KMS-11 (cell line): ENCODE results near the gene MX2.

Experiments used
- H2AFZ ChIP-seq: fragments of 200-600 bp; sonication (generic); 2 replicates; pipeline ENCODE4 v1.6.1; 2016; ENCODE audit warnings: antibody characterized with exemption, mixed run types, low read depth
- H3K27ac ChIP-seq: fragments of 200-600 bp; sonication (generic); 2 replicates; pipeline ENCODE4 v1.6.1; 2016; ENCODE audit warnings: mild to moderate bottlenecking, mixed run types
- H3K27me3 ChIP-seq: fragments of 200-600 bp; sonication (generic); 2 replicates; pipeline ENCODE4 v1.6.1; 2017; ENCODE audit warnings: mild to moderate bottlenecking, low read depth, mixed run types, moderate library complexity; ENCODE audit not compliant: insufficient read depth
- H3K36me3 ChIP-seq: fragments of 200-600 bp; sonication (generic); 2 replicates; pipeline ENCODE4 v1.6.1; 2017; ENCODE audit warnings: mild to moderate bottlenecking, mixed run types; ENCODE audit not compliant: insufficient read depth
- H3K4me1 ChIP-seq: fragments of 200-600 bp; sonication (generic); 2 replicates; pipeline ENCODE4 v1.6.1; 2016; ENCODE audit warnings: mild to moderate bottlenecking, low read depth, mixed run types; ENCODE audit not compliant: poor library complexity, severe bottlenecking
- H3K4me2 ChIP-seq: fragments of 200-600 bp; sonication (generic); 2 replicates; pipeline ENCODE4 v1.7.0; 2016; ENCODE audit warnings: mild to moderate bottlenecking, mixed run types
- H3K4me3 ChIP-seq: fragments of 200-600 bp; sonication (generic); IDR thresholded peaks from 2 replicates; pipeline ENCODE4 v1.6.1; 2017; ENCODE audit warnings: low read depth, low read length, mixed read lengths; ENCODE audit not compliant: insufficient read depth
- H3K79me2 ChIP-seq: fragments of 200-600 bp; sonication (generic); 2 replicates; pipeline ENCODE4 v1.6.1; 2016; ENCODE audit warnings: low read depth, mixed run types; ENCODE audit not compliant: insufficient read depth
- H3K9ac ChIP-seq: fragments of 200-600 bp; sonication (generic); 2 replicates; pipeline ENCODE4 v1.6.1; 2016; ENCODE audit warnings: mild to moderate bottlenecking, mixed run types
- H4K20me1 ChIP-seq: fragments of 200-600 bp; sonication (generic); 2 replicates; pipeline ENCODE4 v1.6.1; 2016; ENCODE audit warnings: mild to moderate bottlenecking, mixed run types; ENCODE audit not compliant: insufficient read depth
- TF ChIP-seq, protein P1 (sequence below): fragments of 200-600 bp; sonication (generic); conservative IDR thresholded peaks from 2 replicates; pipeline ENCODE4 v1.6.1; 2017; ENCODE audit warnings: low read depth, mild to moderate bottlenecking, antibody characterized with exemption, low read length, moderate library complexity, mixed read lengths

MX2 gene

DNA sequence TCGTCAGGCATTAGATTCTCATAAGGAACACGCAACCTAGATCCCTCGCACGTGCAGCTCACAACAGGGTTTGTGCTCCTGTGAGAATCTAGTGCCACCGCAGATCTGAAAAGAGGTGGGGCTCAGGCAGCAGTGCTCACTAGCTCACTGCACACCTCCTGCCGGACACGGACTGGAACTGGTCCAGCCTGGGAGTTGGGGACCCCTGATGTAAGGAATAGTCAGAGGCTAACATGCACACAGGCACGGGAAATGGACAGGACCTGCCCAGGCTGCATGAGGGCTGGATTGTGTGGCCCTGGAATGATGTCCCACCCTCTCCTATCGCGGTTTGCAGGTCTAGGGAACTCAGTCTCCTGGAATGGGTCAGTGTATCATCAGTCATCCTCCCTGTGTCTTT lies 41.0 kb downstream of the MX2 start:
- no peak overlapping the region for H3K9ac ChIP-seq
- H3K27ac ChIP-seq = no peak overlapping the region
- H4K20me1 ChIP-seq = no peaks in the 10 kb centered on the region
- H3K27me3 ChIP-seq = no peaks in the 10 kb centered on the region
- H3K4me3 ChIP-seq = no peak overlapping the region
- no peaks in the 10 kb centered on the region for H3K4me1 ChIP-seq
- TF ChIP-seq, protein P1, sequence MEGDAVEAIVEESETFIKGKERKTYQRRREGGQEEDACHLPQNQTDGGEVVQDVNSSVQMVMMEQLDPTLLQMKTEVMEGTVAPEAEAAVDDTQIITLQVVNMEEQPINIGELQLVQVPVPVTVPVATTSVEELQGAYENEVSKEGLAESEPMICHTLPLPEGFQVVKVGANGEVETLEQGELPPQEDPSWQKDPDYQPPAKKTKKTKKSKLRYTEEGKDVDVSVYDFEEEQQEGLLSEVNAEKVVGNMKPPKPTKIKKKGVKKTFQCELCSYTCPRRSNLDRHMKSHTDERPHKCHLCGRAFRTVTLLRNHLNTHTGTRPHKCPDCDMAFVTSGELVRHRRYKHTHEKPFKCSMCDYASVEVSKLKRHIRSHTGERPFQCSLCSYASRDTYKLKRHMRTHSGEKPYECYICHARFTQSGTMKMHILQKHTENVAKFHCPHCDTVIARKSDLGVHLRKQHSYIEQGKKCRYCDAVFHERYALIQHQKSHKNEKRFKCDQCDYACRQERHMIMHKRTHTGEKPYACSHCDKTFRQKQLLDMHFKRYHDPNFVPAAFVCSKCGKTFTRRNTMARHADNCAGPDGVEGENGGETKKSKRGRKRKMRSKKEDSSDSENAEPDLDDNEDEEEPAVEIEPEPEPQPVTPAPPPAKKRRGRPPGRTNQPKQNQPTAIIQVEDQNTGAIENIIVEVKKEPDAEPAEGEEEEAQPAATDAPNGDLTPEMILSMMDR = no peak
- no peak overlapping the region for H3K4me2 ChIP-seq
- H3K36me3 ChIP-seq = no peaks in the 10 kb centered on the region
- H2AFZ ChIP-seq = no peak overlapping the region
- H3K79me2 ChIP-seq = no peaks in the 10 kb centered on the region

DNA sequence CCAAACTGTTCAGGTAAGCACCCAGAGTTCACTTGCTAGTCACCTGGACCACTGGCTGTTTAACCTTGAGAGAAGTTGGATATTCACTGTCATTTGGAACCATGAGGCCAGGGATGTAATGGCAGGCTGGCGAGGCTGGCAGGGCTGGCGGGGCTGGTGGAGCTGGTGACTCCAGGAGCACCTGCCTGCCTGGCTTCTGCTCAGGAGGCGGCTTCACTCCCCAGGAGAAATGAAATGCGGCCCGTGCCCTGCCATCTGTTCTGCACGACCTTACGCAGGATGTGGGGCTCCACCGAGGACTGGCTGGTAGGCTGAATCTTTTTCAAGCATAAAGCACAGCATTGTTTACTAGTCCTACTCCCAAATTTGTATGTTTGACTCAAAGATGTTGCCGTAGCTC lies 41.5 kb downstream of the MX2 start:
- Histone ChIP-seq H3K27ac (no peak overlapping the region), H3K79me2 (no peaks in the 10 kb centered on the region), H3K4me1 (no peaks in the 10 kb centered on the region), H3K4me2 (no peak overlapping the region), H3K9ac (no peak overlapping the region), H3K36me3 (no peaks in the 10 kb centered on the region), H4K20me1 (no peaks in the 10 kb centered on the region), H2AFZ (no peak overlapping the region), H3K27me3 (no peaks in the 10 kb centered on the region), H3K4me3 (no peak overlapping the region)
- TF ChIP-seq, protein P1 = no peak

DNA sequence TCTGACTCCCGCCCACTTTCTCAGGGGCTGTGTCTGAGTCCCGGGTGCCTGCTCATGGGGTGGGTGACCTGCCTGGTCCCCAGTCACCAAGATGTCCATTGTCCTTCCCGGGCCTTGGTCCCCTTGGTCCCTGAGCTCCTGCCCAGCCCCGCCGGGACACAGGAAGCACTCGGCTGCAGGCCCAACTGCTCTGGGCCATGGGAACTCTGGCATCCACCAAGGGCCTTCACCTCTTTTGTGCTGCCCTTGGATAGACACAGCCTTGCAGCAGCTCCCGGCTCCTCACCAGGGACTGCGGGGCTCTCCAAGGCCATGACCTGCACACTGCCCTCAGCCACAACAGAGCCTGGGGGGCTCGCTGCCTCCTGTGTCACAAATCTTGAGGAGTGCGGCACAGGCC lies 42.1 kb downstream of the MX2 start:
- no peak overlapping the region for H3K4me3 ChIP-seq
- TF ChIP-seq, protein P1 = no peak
- H4K20me1 ChIP-seq = no peaks in the 10 kb centered on the region
- no peak overlapping the region for H3K4me2 ChIP-seq
- no peaks in the 10 kb centered on the region for H3K4me1 ChIP-seq
- no peaks in the 10 kb centered on the region for H3K36me3 ChIP-seq
- H3K27me3 ChIP-seq = no peaks in the 10 kb centered on the region
- H2AFZ ChIP-seq = no peak overlapping the region
- H3K27ac ChIP-seq = no peak overlapping the region
- H3K79me2 ChIP-seq = no peaks in the 10 kb centered on the region
- no peak overlapping the region for H3K9ac ChIP-seq

DNA sequence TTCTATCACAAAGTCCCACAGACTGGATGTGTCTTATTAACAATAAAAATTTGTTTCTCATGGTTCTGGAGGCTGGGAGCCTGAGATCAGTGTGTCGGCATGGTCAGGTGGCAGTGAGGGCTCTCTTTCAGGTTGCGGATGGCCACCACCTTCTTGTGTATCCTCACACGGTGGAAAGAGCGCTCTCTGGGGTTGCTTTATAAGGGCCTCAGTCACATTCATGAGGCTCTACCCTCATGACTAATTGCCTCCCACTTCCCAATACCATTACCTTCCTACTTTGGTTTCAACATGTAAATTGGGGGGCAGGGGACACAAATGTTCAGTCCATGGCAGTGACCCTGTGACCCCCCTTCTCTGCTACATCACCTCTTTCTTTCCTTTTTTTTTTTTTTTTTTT lies 43.5 kb downstream of the MX2 start:
- no peaks in the 10 kb centered on the region for H4K20me1 ChIP-seq
- no peaks in the 10 kb centered on the region for H3K36me3 ChIP-seq
- H3K9ac ChIP-seq = no peak overlapping the region
- H3K4me2 ChIP-seq = no peak overlapping the region
- no peaks in the 10 kb centered on the region for H3K79me2 ChIP-seq
- H3K4me3 ChIP-seq = no peak overlapping the region
- no peak overlapping the region for H3K27ac ChIP-seq
- H3K4me1 ChIP-seq = no peaks in the 10 kb centered on the region
- no peak overlapping the region for H2AFZ ChIP-seq
- H3K27me3 ChIP-seq = no peaks in the 10 kb centered on the region
- TF ChIP-seq, protein P1 = no peak

DNA sequence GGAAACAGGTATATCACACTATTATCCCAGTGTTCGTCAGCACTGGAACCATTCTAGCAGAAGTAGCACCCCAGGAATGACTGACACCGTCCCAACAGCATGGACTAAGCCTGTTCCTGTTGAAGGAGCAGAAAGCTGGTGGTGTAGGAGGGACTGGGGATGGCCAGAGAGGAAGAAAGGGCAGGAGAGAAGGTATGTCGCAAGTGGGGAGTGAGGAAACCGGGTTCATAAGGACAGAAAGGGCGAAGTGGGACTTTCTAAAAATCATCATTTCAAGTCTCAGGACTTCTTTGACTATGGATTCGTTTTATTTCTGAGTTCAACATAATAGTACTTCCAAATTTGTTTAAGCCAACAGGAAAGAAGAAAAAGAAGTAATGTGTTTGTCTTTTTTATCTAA lies 44.5 kb downstream of the MX2 start:
- Histone ChIP-seq H3K79me2 (no peaks in the 10 kb centered on the region), H3K27ac (no peak overlapping the region)

More for the DNA sequence above, 44.5 kb downstream of the MX2 start:
- H4K20me1 ChIP-seq = no peaks in the 10 kb centered on the region
- no peak overlapping the region for H3K4me3 ChIP-seq
- TF ChIP-seq, protein P1 = no peak
- H3K4me1 ChIP-seq = no peaks in the 10 kb centered on the region
- no peak overlapping the region for H3K4me2 ChIP-seq
- H3K36me3 ChIP-seq = no peaks in the 10 kb centered on the region
- no peak overlapping the region for H3K9ac ChIP-seq
- no peak overlapping the region for H2AFZ ChIP-seq
- no peaks in the 10 kb centered on the region for H3K27me3 ChIP-seq
